ENCODE measurements around the gene TCP1.
"Not testable (repeated sequence)": the region's sequence is repeated elsewhere in the genome, so short reads cannot be mapped to it uniquely, and the experiment has no call there.

Gene TCP1

GRCh38 chr6:159753081-159753872 is 36.1 kb downstream of the TCP1 start:
- Histone ChIP-seq H3K9ac (ENCODE audit: low read depth, low read length) (no peak overlapping the region), H3K27me3 (ENCODE audit: insufficient read depth, low read length) (no peaks in the 10 kb centered on the region), H3K27ac (ENCODE audit: low read length) (no peak overlapping the region), H3K4me1 (ENCODE audit: insufficient read depth, low read length) (peaks cover 4% of the 10 kb centered on the region; the same call in 1 of the 2 replicates), H3K9me3 (ENCODE audit: insufficient read depth, low read depth, low read length) (no peaks in the 10 kb centered on the region), H3K36me3 (ENCODE audit: insufficient read depth, low read depth, low read length) (peaks cover 100% of the 10 kb centered on the region), H3K4me3 (ENCODE audit: low read length) (no peak overlapping the region)

GRCh38 chr6:159751448-159751847 is 38.0 kb downstream of the TCP1 start:
- Histone ChIP-seq H3K4me1 (ENCODE audit: insufficient read depth, low read length) (no peaks in the 10 kb centered on the region), H3K4me3 (ENCODE audit: low read length) (no peak overlapping the region), H3K9me3 (ENCODE audit: insufficient read depth, low read depth, low read length) (no peaks in the 10 kb centered on the region), H3K27ac (ENCODE audit: low read length) (no peak overlapping the region), H3K36me3 (ENCODE audit: insufficient read depth, low read depth, low read length) (peaks cover 100% of the 10 kb centered on the region), H3K9ac (ENCODE audit: low read depth, low read length) (no peak overlapping the region), H3K27me3 (ENCODE audit: insufficient read depth, low read length) (no peaks in the 10 kb centered on the region)

DNA sequence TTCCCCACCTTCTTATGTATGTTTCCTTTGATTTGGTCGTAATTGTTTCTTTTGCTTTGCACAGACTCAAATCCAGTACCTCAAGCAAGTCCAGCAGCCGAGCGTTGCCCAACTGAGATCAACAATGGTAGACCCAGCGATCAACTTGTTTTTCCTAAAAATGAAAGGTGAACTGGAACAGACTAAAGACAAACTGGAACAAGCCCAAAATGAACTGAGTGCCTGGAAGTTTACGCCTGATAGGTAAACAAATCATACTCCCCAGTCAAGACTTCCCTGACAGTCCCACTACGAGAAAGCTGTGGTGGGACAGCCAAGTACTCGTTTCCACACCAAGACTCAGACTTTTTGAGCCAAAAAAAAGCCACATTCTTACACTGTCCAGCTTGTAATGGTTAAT is 41.3 kb downstream of the TCP1 start:
- not testable (repeated sequence) for H3K27ac ChIP-seq (ENCODE audit: low read length); H3K9ac ChIP-seq (ENCODE audit: low read depth, low read length); H3K4me1 ChIP-seq (ENCODE audit: insufficient read depth, low read length); H3K9me3 ChIP-seq (ENCODE audit: insufficient read depth, low read depth, low read length); H3K4me3 ChIP-seq (ENCODE audit: low read length); H3K27me3 ChIP-seq (ENCODE audit: insufficient read depth, low read length)
- peaks cover 100% of the 10 kb centered on the region for H3K36me3 ChIP-seq (ENCODE audit: insufficient read depth, low read depth, low read length)

- Histone ChIP-seq H3K27me3 (ENCODE audit: insufficient read depth, low read length) (no peaks in the 10 kb centered on the region), H3K4me1 (ENCODE audit: insufficient read depth, low read length) (no peaks in the 10 kb centered on the region), H3K9ac (ENCODE audit: low read depth, low read length) (no peak overlapping the region), H3K9me3 (ENCODE audit: insufficient read depth, low read depth, low read length) (no peaks in the 10 kb centered on the region), H3K27ac (ENCODE audit: low read length) (no peak overlapping the region), H3K4me3 (ENCODE audit: low read length) (no peak overlapping the region), H3K36me3 (ENCODE audit: insufficient read depth, low read depth, low read length) (peaks cover 100% of the 10 kb centered on the region)
These were observed 42.6 kb downstream of the TCP1 start for GRCh38 chr6:159746759-159747158.

GRCh38 chr6:159745081-159745480 is 44.3 kb downstream of the TCP1 start:
- Histone ChIP-seq H3K4me1 (ENCODE audit: insufficient read depth, low read length) (no peaks in the 10 kb centered on the region), H3K27me3 (ENCODE audit: insufficient read depth, low read length) (no peaks in the 10 kb centered on the region), H3K9ac (ENCODE audit: low read depth, low read length) (no peak overlapping the region), H3K36me3 (ENCODE audit: insufficient read depth, low read depth, low read length) (peaks cover 100% of the 10 kb centered on the region), H3K9me3 (ENCODE audit: insufficient read depth, low read depth, low read length) (no peaks in the 10 kb centered on the region), H3K27ac (ENCODE audit: low read length) (no peak overlapping the region), H3K4me3 (ENCODE audit: low read length) (no peak overlapping the region)

DNA sequence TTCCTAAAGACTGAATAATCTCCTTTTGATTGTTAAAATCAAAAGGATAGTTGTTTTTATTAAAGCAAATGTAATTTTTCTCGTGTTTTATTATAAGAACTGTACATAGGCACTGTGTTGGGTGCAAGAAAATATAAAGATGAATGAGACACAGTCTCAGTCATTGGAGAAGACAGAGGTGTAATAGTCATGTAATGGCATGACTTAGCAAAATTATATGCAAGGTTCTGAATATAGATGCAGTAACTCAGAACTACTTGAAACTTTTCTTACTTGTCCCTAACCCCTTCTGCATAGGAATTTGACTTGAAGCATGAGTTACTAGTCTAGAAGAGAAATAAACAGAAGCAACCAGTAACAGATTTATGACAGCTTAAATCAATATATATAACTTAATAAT is 47.2 kb downstream of the TCP1 start:
- Histone ChIP-seq H3K4me1 (ENCODE audit: insufficient read depth, low read length) (no peaks in the 10 kb centered on the region), H3K36me3 (ENCODE audit: insufficient read depth, low read depth, low read length) (peaks cover 100% of the 10 kb centered on the region), H3K27me3 (ENCODE audit: insufficient read depth, low read length) (no peaks in the 10 kb centered on the region), H3K27ac (ENCODE audit: low read length) (no peak overlapping the region), H3K4me3 (ENCODE audit: low read length) (no peak overlapping the region), H3K9ac (ENCODE audit: low read depth, low read length) (no peak overlapping the region), H3K9me3 (ENCODE audit: insufficient read depth, low read depth, low read length) (no peaks in the 10 kb centered on the region)

DNA sequence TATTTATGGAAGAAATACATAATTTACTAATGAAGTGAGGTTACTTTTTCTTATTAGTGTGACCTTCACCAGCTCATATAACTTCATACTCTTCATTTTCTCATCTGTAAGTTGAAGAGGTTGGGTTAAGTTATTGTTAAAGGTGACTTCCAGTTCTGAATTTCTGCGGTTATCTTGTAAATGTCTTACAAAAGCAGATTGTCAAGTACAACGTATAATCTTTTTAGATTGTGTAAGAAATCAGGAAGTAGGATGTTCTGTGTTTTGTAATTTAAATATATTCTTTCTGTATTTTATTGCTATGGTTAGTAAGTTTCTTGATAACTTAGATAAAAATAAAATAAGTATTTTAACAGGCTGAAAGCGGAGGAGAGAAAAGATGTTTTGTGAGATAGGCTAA is 50.1 kb downstream of the TCP1 start:
- no peaks in the 10 kb centered on the region for H3K9me3 ChIP-seq (ENCODE audit: insufficient read depth, low read depth, low read length)
- H3K27me3 ChIP-seq (ENCODE audit: insufficient read depth, low read length): no peaks in the 10 kb centered on the region
- no peak overlapping the region for H3K27ac ChIP-seq (ENCODE audit: low read length)
- H3K4me1 ChIP-seq (ENCODE audit: insufficient read depth, low read length): no peaks in the 10 kb centered on the region; the same call in 1 of the 2 replicates
- H3K9ac ChIP-seq (ENCODE audit: low read depth, low read length): no peak overlapping the region
- no peak overlapping the region for H3K4me3 ChIP-seq (ENCODE audit: low read length)
- H3K36me3 ChIP-seq (ENCODE audit: insufficient read depth, low read depth, low read length): peaks cover 84% of the 10 kb centered on the region

DNA sequence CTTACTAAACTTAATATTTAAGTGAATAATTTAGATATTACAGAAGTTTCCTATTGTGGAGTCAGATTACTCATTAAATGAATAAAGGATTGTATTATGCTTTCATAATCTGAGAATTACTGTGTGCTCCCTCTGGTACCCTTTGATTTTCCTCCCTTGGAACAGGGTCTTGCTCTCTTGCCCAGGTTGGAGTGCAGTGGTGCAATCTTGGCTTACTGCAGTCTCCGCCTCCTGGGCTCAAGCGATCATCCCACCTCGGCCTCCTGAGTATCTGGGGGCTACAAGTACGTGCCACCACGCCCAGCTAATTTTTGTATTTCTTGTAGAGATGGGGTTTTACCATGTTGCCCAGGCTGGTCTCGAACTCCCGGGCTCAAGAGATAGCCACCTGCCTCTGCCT is 52.5 kb downstream of the TCP1 start:
- Histone ChIP-seq H3K27ac (ENCODE audit: low read length) (no peak overlapping the region), H3K4me1 (ENCODE audit: insufficient read depth, low read length) (no peaks in the 10 kb centered on the region; the same call in 1 of the 2 replicates), H3K9me3 (ENCODE audit: insufficient read depth, low read depth, low read length) (no peaks in the 10 kb centered on the region), H3K4me3 (ENCODE audit: low read length) (no peak overlapping the region), H3K9ac (ENCODE audit: low read depth, low read length) (no peak overlapping the region), H3K27me3 (ENCODE audit: insufficient read depth, low read length) (no peaks in the 10 kb centered on the region), H3K36me3 (ENCODE audit: insufficient read depth, low read depth, low read length) (peaks cover 69% of the 10 kb centered on the region)

DNA sequence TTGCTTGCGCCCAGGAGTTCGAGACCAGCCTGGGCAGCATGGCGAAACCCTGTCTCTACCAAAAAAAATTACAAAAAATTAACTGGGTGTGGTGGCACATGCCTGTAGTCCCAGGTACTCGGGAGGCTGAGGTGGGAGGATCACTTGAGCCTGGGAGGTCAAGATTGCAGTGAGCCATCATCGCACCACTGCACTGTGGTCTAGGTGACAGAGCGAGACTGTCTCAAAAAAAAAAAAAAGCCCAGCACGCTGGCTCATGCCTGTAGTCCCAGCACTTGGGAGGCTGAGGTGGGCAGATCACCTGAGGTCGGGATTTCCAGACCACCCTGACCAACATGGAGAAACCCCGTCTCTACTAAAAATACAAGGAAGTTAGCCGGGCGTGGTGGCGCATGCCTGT is 56.0 kb downstream of the TCP1 start:
- not testable (repeated sequence) for H3K9ac ChIP-seq (ENCODE audit: low read depth, low read length); H3K4me3 ChIP-seq (ENCODE audit: low read length); H3K27me3 ChIP-seq (ENCODE audit: insufficient read depth, low read length); H3K27ac ChIP-seq (ENCODE audit: low read length); H3K9me3 ChIP-seq (ENCODE audit: insufficient read depth, low read depth, low read length)
- peaks cover 53% of the 10 kb centered on the region for H3K36me3 ChIP-seq (ENCODE audit: insufficient read depth, low read depth, low read length)
- peaks cover 15% of the 10 kb centered on the region; the same call in 1 of the 2 replicates for H3K4me1 ChIP-seq (ENCODE audit: insufficient read depth, low read length)

GRCh38 chr6:159732550-159732949 is 56.9 kb downstream of the TCP1 start:
- not testable (repeated sequence) for H3K9me3 ChIP-seq (ENCODE audit: insufficient read depth, low read depth, low read length); H3K9ac ChIP-seq (ENCODE audit: low read depth, low read length); H3K4me3 ChIP-seq (ENCODE audit: low read length); H3K27me3 ChIP-seq (ENCODE audit: insufficient read depth, low read length); H3K27ac ChIP-seq (ENCODE audit: low read length)
- Histone ChIP-seq H3K36me3 (ENCODE audit: insufficient read depth, low read depth, low read length) (peaks cover 45% of the 10 kb centered on the region), H3K4me1 (ENCODE audit: insufficient read depth, low read length) (peaks cover 15% of the 10 kb centered on the region; the same call in 1 of the 2 replicates)

DNA sequence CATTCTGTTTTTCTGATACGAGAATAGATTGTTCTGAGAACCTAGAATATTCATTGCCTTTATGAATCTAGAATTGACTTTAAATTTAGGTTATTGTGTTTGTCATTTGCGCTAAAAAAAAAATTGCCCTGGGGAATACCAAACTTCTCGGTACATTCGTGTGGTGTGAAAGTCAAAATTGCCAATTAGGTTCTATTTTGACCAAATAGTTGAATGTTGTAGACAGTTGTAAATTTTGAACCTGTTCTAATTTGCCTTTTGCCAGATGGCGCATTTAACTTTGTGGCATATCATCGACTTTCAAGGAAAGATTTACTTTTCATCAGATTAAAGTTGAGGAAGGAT is 59.1 kb downstream of the TCP1 start:
- Histone ChIP-seq H3K9me3 (ENCODE audit: insufficient read depth, low read depth, low read length) (no peaks in the 10 kb centered on the region), H3K9ac (ENCODE audit: low read depth, low read length) (peak overlapping the region; percentile 97; the same call in 1 of the 2 replicates), H3K4me3 (ENCODE audit: low read length) (peak overlapping the region; percentile 95), H3K36me3 (ENCODE audit: insufficient read depth, low read depth, low read length) (peaks cover 34% of the 10 kb centered on the region; the same call in 1 of the 2 replicates), H3K27ac (ENCODE audit: low read length) (no peak overlapping the region), H3K27me3 (ENCODE audit: insufficient read depth, low read length) (no peaks in the 10 kb centered on the region), H3K4me1 (ENCODE audit: insufficient read depth, low read length) (peaks cover 18% of the 10 kb centered on the region; the same call in 1 of the 2 replicates)

DNA sequence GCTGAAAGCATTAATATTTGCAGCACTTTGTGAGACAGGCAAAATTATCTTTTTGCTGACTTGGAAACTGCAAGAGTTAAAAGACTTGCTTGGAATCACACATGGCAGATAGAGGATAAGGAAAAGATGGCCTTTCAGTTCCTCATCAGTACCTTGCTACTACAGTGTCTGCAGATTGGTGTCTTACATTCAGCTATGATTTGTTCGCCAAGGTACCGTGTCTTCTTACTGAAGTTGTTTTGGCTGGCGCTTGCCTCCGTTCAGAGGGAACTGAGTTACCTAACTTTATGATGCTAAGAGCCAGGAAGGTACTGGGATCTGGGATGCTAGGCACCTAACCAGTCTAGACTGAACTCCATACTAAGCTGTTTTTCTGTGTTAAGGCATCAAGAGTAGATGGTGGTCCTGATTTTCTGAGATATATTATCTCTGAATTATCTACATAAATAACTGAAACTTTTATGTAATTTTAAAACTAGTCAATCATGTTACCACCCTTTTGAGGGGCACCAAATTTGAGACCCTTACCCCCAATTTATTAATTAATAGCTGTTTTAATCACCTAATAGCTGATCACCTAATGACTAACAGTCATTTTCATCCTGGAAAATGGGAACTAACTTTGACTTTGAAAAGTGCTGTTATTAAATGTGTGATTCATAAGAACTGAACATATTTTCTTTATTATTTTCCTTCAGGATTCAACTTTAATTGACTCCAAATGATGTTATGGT is 59.6 kb downstream of the TCP1 start:
- H3K9me3 ChIP-seq (ENCODE audit: insufficient read depth, low read depth, low read length): no peaks in the 10 kb centered on the region
- no peak overlapping the region for H3K27ac ChIP-seq (ENCODE audit: low read length)
- H3K4me3 ChIP-seq (ENCODE audit: low read length): peak overlapping the region; percentile 95
- H3K4me1 ChIP-seq (ENCODE audit: insufficient read depth, low read length): peaks cover 18% of the 10 kb centered on the region; the same call in 1 of the 2 replicates
- no peaks in the 10 kb centered on the region for H3K27me3 ChIP-seq (ENCODE audit: insufficient read depth, low read length)
- peaks cover 34% of the 10 kb centered on the region; the same call in 1 of the 2 replicates for H3K36me3 ChIP-seq (ENCODE audit: insufficient read depth, low read depth, low read length)
- H3K9ac ChIP-seq (ENCODE audit: low read depth, low read length): peak overlapping the region; percentile 97; the same call in 1 of the 2 replicates

All from iPS-20b (cell line).